Activated T-helper 1 cell treated with anti-CD3 and anti-CD28 coated beads, Interleukin-12 subunit alpha, Interleukin-12 subunit beta, Interleukin-2, Interleukin-4 antibody, amounts not matched to agents 30 ng/mL and 10 ng/mL and 1 ng/mL, durations not matched to agents 14 hours and 24 hours and 36 hours (primary cell): ENCODE data around the gene DDC. TPM values are rescaled to one million over a fixed set of nuclear protein-coding genes. Genes with fewer than 3 reads are reported as not detected.

Experiments used
- DNase-seq: peaks from one replicate; pipeline ENCODE4 v3.0.0; 2021; ENCODE audit warnings: low spot score
- H3K27ac Mint-ChIP-seq: one replicate; pipeline ENCODE4 v1.8.0; 2021; ENCODE audit warnings: mild to moderate bottlenecking, mixed read lengths
- H3K27me3 Mint-ChIP-seq: one replicate; pipeline ENCODE4 v1.8.0; 2022; ENCODE audit warnings: mild to moderate bottlenecking, moderate library complexity, mixed read lengths; ENCODE audit not compliant: insufficient read depth
- H3K36me3 Mint-ChIP-seq: one replicate; pipeline ENCODE4 v1.8.0; 2021; ENCODE audit warnings: low read depth, mixed read lengths
- H3K4me1 Mint-ChIP-seq: one replicate; pipeline ENCODE4 v1.8.0; 2021; ENCODE audit warnings: low read depth, mixed read lengths
- H3K4me3 Mint-ChIP-seq: one replicate; pipeline ENCODE4 v1.8.0; 2021; ENCODE audit warnings: mild to moderate bottlenecking, moderate library complexity, mixed read lengths
- H3K9me3 Mint-ChIP-seq: one replicate; pipeline ENCODE4 v1.8.0; 2021; ENCODE audit warnings: mixed read lengths
- intact Hi-C: fragments of 100-400 bp; cut with micrococcal nuclease; formaldehyde crosslinking; loops from one replicate; pipeline ENCODE4 v1.15.1; 2024
- total RNA-seq: library from RNA; stranded (reverse); gene quantifications from 2 replicates; pipeline ENCODE4 v1.2.3, GENCODE V29; 2022

The DDC gene
- total RNA-seq, 1 donor from 2014 or later: not detected

DNA sequence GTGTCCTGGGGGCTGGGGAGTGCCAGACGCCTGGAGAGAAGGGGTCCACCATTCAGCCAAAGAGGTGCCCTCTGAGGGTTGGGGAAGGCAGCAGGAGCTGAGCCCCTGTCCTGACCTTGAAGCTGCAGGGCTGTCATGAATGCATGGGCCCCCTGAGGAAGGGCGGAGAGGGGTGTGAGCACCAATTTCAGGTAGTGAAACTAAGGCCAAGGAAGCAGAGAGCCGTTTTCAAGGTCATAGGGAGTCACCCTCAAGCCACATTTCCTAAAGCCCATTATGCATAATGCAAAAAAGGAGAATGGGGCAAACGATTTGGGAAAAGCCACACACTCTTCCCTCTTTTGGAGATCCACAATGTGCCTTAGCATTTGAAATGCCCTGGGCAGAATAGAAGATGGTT lies 152.2 kb downstream of the DDC start:
- no peak for DNase-seq
- H3K9me3 Mint-ChIP-seq: no peaks in the 10 kb centered on the region
- no peak overlapping the region for H3K27ac Mint-ChIP-seq
- H3K4me3 Mint-ChIP-seq: no peak overlapping the region
- H3K36me3 Mint-ChIP-seq: peaks cover 7% of the 10 kb centered on the region
- intact Hi-C loops: no loop called here
- no peaks in the 10 kb centered on the region for H3K27me3 Mint-ChIP-seq
- H3K4me1 Mint-ChIP-seq: peaks cover 56% of the 10 kb centered on the region

DNA sequence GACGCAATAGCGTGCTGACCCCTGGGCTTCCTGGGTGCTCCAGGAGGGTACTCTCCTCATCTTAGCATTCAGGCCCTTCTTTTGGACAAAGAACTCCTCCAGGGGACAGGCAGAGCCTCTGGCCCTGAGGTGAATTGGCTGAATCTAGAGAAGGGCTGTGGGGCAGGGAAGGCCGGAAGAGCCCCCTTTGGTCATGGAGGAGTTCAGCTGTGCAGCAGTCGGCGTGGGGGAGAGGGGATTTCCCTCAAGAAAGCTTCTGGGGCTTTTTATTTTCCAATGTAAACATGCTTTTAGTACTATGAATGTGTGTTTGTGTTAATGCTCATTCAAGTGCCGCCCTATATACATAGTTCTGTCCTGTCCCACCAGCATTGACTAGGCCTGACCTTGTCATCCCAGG lies 153.9 kb downstream of the DDC start:
- intact Hi-C loops: no loop called here
- H3K9me3 Mint-ChIP-seq: no peaks in the 10 kb centered on the region
- H3K36me3 Mint-ChIP-seq: peaks cover 11% of the 10 kb centered on the region
- peak overlapping the region; percentile 76 for H3K27ac Mint-ChIP-seq
- H3K27me3 Mint-ChIP-seq: no peaks in the 10 kb centered on the region
- DNase-seq: no peak
- H3K4me3 Mint-ChIP-seq: no peak overlapping the region
- H3K4me1 Mint-ChIP-seq: peaks cover 58% of the 10 kb centered on the region

DNA sequence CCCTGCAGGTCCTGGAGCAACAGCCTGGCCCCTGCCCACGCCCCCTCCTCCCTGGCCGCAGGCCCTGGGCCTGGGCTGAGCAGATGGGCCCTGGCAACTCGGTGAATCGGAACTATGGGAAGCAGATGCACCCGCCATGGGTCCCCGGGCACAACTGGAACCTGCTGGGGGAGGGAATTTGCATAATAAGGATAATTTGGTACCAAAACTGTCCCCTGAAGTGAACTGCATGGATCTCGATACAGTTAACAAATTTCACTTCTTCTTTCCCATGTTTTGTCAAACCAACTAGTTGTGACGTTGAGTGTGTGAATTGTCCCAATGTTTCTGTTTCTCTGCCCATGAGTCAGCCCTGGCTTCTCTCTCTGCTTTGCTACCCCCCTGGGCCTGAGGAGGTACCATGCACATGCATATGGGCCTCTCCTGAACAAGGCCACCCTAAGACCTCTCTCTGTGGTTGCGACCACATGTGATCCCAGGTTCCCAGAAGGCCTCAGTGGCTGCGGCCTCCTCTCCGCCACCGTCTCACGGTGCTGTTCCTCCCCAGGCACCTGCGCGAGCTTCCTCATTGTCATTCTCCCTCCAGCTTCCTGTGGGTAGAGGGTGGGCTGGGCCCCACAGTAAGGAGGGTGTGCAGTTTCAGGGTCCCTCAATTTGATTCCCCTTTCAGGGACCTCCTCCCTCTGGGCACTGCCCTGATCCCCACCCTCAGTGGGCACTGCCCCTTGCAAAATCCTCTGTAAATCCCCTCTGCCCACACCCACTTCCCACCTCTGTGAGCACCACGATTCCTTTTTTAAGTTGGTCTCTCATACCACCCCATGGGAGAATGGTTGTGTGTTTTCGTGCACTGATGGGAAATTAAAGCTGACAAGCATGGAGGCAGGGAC lies 155.1 kb downstream of the DDC start:
- peaks cover 19% of the 10 kb centered on the region for H3K36me3 Mint-ChIP-seq
- intact Hi-C loops: no loop called here
- peaks cover 56% of the 10 kb centered on the region for H3K4me1 Mint-ChIP-seq
- no peak for DNase-seq
- no peaks in the 10 kb centered on the region for H3K27me3 Mint-ChIP-seq
- H3K4me3 Mint-ChIP-seq: no peak overlapping the region
- no peaks in the 10 kb centered on the region for H3K9me3 Mint-ChIP-seq
- H3K27ac Mint-ChIP-seq: peak overlapping the region; percentile 38

Other genes with a start within 250 kb of the DDC start
- 41.6 and 45.4 TPM in 2 replicates for gene FIGNL1, start 115.1 kb downstream of the DDC start, total RNA-seq
- 2.8 and 3.6 TPM in 2 replicates for gene GRB10, start 217.5 kb upstream of the DDC start, total RNA-seq